Stimulated activated CD8-positive, alpha-beta memory T cell treated with anti-CD3 and anti-CD28 coated beads, Interleukin-15, amount 100 ng/mL, for 48 hours (primary cell): ENCODE data around the gene SF3B1.
"Not testable (repeated sequence)": the region's sequence is repeated elsewhere in the genome, so short reads cannot be mapped to it uniquely, and the experiment has no call there.

Experiments
- DNase-seq, 2 donors: peaks; one replicate each; pipeline ENCODE4 v3.0.0-alpha.2; 2020; ENCODE audit warnings: low read depth in 2 of 2

Gene SF3B1

DNA sequence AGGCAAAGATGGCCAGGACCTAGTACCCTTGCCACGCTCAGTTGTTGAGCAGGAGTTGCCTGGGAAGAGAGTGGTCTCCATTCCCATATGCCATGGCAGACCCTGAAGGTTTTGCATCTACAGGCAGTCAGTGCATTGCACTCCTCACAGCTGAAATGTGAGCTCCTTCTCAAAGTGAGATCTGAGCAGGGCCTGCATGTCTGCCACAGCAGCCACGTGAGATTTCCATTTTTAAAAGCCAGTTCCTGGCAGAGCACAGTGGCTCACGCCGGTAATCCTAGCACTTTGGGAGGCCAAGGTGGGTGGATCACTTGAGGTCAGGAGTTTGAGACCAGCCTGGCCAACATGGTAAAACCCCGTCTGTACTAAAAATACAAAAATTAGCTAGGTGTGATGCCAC, 90.9 kb downstream of the SF3B1 start:
- not testable (repeated sequence) for DNase-seq

GRCh38 chr2:197340591-197340990, 94.2 kb downstream of the SF3B1 start:
- DNase-seq, result no peak
